GM23248 (cell line): Measurements from ENCODE around the gene ALKAL2. TPM values are rescaled to one million over a fixed set of nuclear protein-coding genes. Genes with fewer than 3 reads are reported as not detected.

Experiments
- DNase-seq: peaks from one replicate; pipeline ENCODE4 v3.0.0-alpha.2; 2015
- H2AFZ ChIP-seq: fragments of 200-600 bp; sonication (generic); 2 replicates; pipeline ENCODE4 v1.6.1; 2016; ENCODE audit warnings: antibody characterized with exemption
- H3F3A ChIP-seq: fragments of 200-600 bp; sonication (generic); 2 replicates; pipeline ENCODE4 v1.6.1; 2016; ENCODE audit warnings: mild to moderate bottlenecking, antibody characterized with exemption, mixed run types; ENCODE audit not compliant: insufficient read depth
- H3K27ac ChIP-seq: fragments of 200-600 bp; sonication (generic); 2 replicates; pipeline ENCODE4 v1.5.1; 2016; ENCODE audit warnings: mild to moderate bottlenecking
- H3K27me3 ChIP-seq: fragments of 200-600 bp; sonication (generic); replicated peaks from 2 replicates; pipeline ENCODE4 v1.6.1; 2016; ENCODE audit warnings: mild to moderate bottlenecking; ENCODE audit not compliant: insufficient read depth
- H3K36me3 ChIP-seq: fragments of 200-600 bp; sonication (generic); 2 replicates; pipeline ENCODE4 v1.6.1; 2016; ENCODE audit warnings: low read depth, mild to moderate bottlenecking
- H3K4me1 ChIP-seq: fragments of 200-600 bp; sonication (generic); 2 replicates; pipeline ENCODE4 v1.6.1; 2016; ENCODE audit warnings: mild to moderate bottlenecking; ENCODE audit not compliant: insufficient read depth
- H3K4me2 ChIP-seq: fragments of 200-600 bp; sonication (generic); one replicate; pipeline ENCODE4 v1.6.1; 2016; ENCODE audit warnings: mild to moderate bottlenecking; ENCODE audit not compliant: unreplicated experiment
- H3K4me3 ChIP-seq: fragments of 200-600 bp; sonication (generic); 2 replicates; pipeline ENCODE4 v1.5.1; 2016; ENCODE audit warnings: mild to moderate bottlenecking
- H3K79me2 ChIP-seq: fragments of 200-600 bp; sonication (generic); 2 replicates; pipeline ENCODE4 v1.6.1; 2016; ENCODE audit warnings: mild to moderate bottlenecking; ENCODE audit not compliant: insufficient read depth
- H3K9ac ChIP-seq: fragments of 200-600 bp; sonication (generic); 2 replicates; pipeline ENCODE4 v1.6.1; 2016; ENCODE audit warnings: mild to moderate bottlenecking
- H3K9me2 ChIP-seq: fragments of 200-600 bp; sonication (generic); 2 replicates; pipeline ENCODE4 v1.6.1; 2016; ENCODE audit warnings: mixed run types, mild to moderate bottlenecking, moderate library complexity; ENCODE audit not compliant: insufficient read depth
- H3K9me3 ChIP-seq: fragments of 200-600 bp; sonication (generic); one replicate; pipeline ENCODE4 v1.6.1; 2017; ENCODE audit warnings: low read depth
- H4K20me1 ChIP-seq: fragments of 200-600 bp; sonication (generic); 2 replicates; pipeline ENCODE4 v1.6.0; 2016; ENCODE audit not compliant: insufficient read depth
- EZH2 ChIP-seq: fragments of 200-600 bp; sonication (generic); IDR thresholded peaks from 2 replicates; pipeline ENCODE4 v1.6.1; 2018; ENCODE audit warnings: antibody characterized with exemption, mild to moderate bottlenecking; ENCODE audit not compliant: insufficient read depth, poor library complexity, severe bottlenecking
- EZH2phosphoT487 ChIP-seq: fragments of 200-600 bp; sonication (generic); IDR thresholded peaks from 2 replicates; pipeline ENCODE4 v1.6.1; 2018; ENCODE audit warnings: antibody characterized with exemption, moderate library complexity, mild to moderate bottlenecking, low read depth; ENCODE audit not compliant: insufficient read depth
- WGBS, 2 experiments: methylation state at CpG; one replicate each; pipeline ENCODE4 v1.1.6; 2015 to 2017; ENCODE audit warnings: low lambda C conversion rate in 2 of 2, low coverage in 1 of 2; ENCODE audit errors: missing lambda C conversion rate in 2 of 2; 5-methylcytosine and 5-hydroxymethylcytosine counted together
- in situ Hi-C: fragments of 300-500 bp; cut with MboI; formaldehyde crosslinking; loops from 2 replicates; pipeline ENCODE4 v1.15.0; 2020
- polyA plus RNA-seq: library from polyadenylated mRNA; unstranded; fragments of >200 nt; fragmentation: Nextera tagmentation; extraction: Ambion mirVana; gene quantifications from 2 replicates; pipeline ENCODE4 v1.2.1, GENCODE V29; 2016
- total RNA-seq: library from RNA; depleted of rRNA; stranded (reverse); fragments of >200 nt; shearing (Covaris generic); gene quantifications from 2 replicates; pipeline ENCODE4 v1.2.3, GENCODE V29; 2014

The ALKAL2 gene
- total and polyA plus RNA-seq, 2 experiments from 2014 or later: not detected

DNA sequence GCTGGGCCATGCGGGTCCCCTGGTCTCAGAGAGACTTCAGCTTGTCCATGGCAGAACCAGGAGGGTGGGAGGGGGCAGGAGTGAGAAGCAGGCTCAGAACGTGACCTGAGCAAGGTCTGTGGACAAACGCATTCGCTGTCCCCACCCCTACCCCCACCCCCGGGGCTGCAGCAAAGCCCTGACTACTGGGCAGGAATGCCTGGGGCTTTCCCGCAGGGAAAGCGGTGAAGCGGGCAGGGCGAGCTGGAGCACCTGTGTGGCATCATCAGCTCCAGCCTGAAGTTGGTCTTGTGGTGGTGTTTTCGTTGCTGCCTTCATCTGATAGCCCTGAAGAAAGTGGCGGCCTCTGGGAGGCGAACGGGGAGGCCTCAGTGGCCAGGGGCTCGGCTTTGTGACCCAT is 26.1 kb upstream of the ALKAL2 start:
- H3K4me1 ChIP-seq: no peaks in the 10 kb centered on the region
- H3K9me2 ChIP-seq: no peaks in the 10 kb centered on the region
- H2AFZ ChIP-seq: no peak overlapping the region
- no peak for TF ChIP-seq EZH2phosphoT487
- no peak for TF ChIP-seq EZH2
- H3K79me2 ChIP-seq: no peaks in the 10 kb centered on the region
- no peak overlapping the region for H3K4me2 ChIP-seq
- H3K9ac ChIP-seq: no peak overlapping the region
- no peaks in the 10 kb centered on the region for H3K36me3 ChIP-seq
- in situ Hi-C loops: no loop called here
- 56 to 60% methylated on average over 14 of the region's 14 CpGs for WGBS, 2 experiments
- H3K27ac ChIP-seq: no peak overlapping the region
- no peaks in the 10 kb centered on the region for H3K27me3 ChIP-seq
- H3K4me3 ChIP-seq: no peak overlapping the region
- no peaks in the 10 kb centered on the region for H3F3A ChIP-seq
- H3K9me3 ChIP-seq: no peaks in the 10 kb centered on the region
- H4K20me1 ChIP-seq: no peaks in the 10 kb centered on the region
- no peak for DNase-seq

DNA sequence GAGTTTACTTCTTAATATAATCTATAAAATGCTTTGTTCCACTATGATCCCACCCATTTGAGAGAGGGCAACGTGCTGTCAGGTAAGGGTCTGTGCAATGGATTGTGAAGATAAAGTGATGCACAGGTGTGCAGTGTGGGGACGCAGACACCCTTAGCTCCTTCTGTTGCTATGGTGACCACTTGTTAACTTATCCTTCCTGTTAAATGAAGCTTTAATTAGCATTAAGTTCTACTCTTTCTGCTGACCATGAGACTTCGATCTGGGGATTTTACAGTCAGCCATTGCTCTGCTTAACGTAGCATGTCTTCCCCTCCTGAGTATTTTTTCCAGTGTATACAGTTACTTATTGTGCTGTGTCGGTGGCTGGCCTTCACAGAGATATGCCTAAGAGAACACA is 23.1 kb upstream of the ALKAL2 start:
- no peaks in the 10 kb centered on the region for H3K4me1 ChIP-seq
- H3F3A ChIP-seq: no peaks in the 10 kb centered on the region
- in situ Hi-C loops: no loop called here
- no peak overlapping the region for H3K9ac ChIP-seq
- H3K9me2 ChIP-seq: no peaks in the 10 kb centered on the region
- H3K9me3 ChIP-seq: no peaks in the 10 kb centered on the region
- H4K20me1 ChIP-seq: no peaks in the 10 kb centered on the region
- H3K4me3 ChIP-seq: no peak overlapping the region
- H3K79me2 ChIP-seq: no peaks in the 10 kb centered on the region
- DNase-seq: no peak
- no peaks in the 10 kb centered on the region for H3K27me3 ChIP-seq
- no peak overlapping the region for H3K4me2 ChIP-seq
- H3K36me3 ChIP-seq: no peaks in the 10 kb centered on the region
- no peak overlapping the region for H3K27ac ChIP-seq
- TF ChIP-seq EZH2: no peak
- WGBS, 2 experiments: 54 to 56% methylated on average over 5 of the region's 5 CpGs
- H2AFZ ChIP-seq: no peak overlapping the region

DNA sequence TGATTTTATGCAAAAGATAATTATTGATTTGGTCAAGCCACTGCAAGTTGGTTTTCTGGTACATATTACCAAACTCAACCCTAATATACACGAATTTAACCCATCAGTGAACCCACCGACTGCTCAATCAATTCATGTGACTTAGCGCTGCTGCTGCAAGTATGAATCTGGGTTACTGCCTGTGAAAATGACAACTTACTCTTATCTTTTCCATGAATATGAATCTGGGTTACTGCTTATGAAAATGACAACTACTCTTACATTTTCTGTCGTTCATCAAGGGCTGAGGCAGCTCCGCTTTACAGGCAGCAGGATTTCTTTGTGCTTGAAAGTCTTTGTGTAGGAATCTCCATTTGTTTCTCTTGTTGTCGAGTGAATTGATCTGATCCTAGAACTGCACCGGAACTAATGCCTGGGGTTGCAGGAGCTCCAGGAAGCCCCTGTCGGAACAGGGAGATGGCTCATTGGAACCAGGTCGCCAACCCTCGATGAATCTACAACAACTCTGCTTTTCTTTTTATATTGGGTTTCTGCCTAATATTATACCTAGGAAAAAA is 22.1 kb upstream of the ALKAL2 start:
- TF ChIP-seq EZH2 (no peak), EZH2phosphoT487 (no peak)
- Histone ChIP-seq H3K9ac (no peak overlapping the region), H3K79me2 (no peaks in the 10 kb centered on the region), H3K9me2 (no peaks in the 10 kb centered on the region), H3K4me2 (no peak overlapping the region), H4K20me1 (no peaks in the 10 kb centered on the region), H3K4me1 (no peaks in the 10 kb centered on the region), H3K4me3 (no peak overlapping the region), H3K27ac (no peak overlapping the region), H3K9me3 (no peaks in the 10 kb centered on the region), H3F3A (no peaks in the 10 kb centered on the region), H3K27me3 (no peaks in the 10 kb centered on the region), H2AFZ (no peak overlapping the region), H3K36me3 (no peaks in the 10 kb centered on the region)
- WGBS, 2 experiments: 74 to 80% methylated on average over 10 of the region's 10 CpGs
- in situ Hi-C loops: no loop called here
- DNase-seq: no peak

DNA sequence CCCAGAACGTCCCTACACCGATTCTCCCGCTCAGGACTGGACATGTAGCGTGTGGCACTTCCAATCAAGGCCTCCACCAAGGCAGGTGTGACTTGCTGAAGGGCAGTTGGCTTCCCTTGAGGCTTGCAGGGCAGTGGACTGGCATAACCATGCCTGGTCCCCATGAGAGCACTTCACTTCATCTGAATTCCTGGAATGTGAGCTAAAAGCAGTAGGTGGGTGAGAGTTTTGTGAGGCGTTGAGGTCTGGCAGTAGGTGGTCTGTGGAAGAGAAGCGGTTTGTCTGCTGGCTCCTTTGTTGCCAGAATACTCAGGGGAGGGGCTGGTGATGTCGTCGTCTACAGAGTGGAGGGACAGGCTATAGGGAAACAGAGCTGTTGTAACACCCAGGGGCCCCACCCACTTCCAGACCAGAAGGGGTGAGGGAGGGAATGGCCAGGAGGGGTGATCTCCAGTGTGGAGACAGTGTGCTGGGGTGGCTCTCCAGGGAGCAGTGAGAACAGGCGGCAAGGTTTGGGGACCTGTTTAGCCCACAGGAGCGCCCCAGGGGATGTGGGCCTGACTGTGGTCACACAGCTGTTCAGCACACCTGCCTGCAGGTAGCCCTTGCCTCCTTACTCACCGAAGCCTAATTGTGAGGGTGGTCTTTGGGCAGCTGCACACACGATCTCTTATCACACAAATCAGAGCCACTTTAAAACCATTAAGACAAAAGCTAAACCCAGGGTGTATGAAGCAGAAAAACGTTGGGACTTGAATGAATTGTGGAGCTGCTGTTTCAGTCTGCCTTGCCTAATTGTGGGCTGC is 21.5 kb upstream of the ALKAL2 start:
- no peaks in the 10 kb centered on the region for H4K20me1 ChIP-seq
- H3K36me3 ChIP-seq: no peaks in the 10 kb centered on the region
- no peaks in the 10 kb centered on the region for H3K9me3 ChIP-seq
- 53 to 67% methylated on average over 11 to 13 of the region's 13 CpGs for WGBS, 2 experiments
- no peak overlapping the region for H3K4me3 ChIP-seq
- H3K9me2 ChIP-seq: no peaks in the 10 kb centered on the region
- in situ Hi-C loops: no loop called here
- H3K27me3 ChIP-seq: no peaks in the 10 kb centered on the region
- no peaks in the 10 kb centered on the region for H3K4me1 ChIP-seq
- H3F3A ChIP-seq: no peaks in the 10 kb centered on the region
- TF ChIP-seq EZH2: no peak
- no peak for TF ChIP-seq EZH2phosphoT487
- H3K27ac ChIP-seq: no peak overlapping the region
- H2AFZ ChIP-seq: no peak overlapping the region
- no peak for DNase-seq
- H3K4me2 ChIP-seq: no peak overlapping the region
- no peaks in the 10 kb centered on the region for H3K79me2 ChIP-seq
- no peak overlapping the region for H3K9ac ChIP-seq
